Vagina (tissue), 2 donors: ENCODE data around the gene NCOA5.

ENCODE experiments used
- POLR2A ChIP-seq, 2 donors: fragments of 450-650 bp; IDR thresholded peaks; one replicate each; pipeline ENCODE4 v1.6.1; 2017; ENCODE audit warnings: antibody characterized with exemption in 2 of 2, mild to moderate bottlenecking in 2 of 2, moderate library complexity in 2 of 2
- POLR2AphosphoS5 ChIP-seq, 2 donors: sonication (generic); formaldehyde crosslinking; IDR thresholded peaks; one replicate each; pipeline ENCODE4 v1.9.0; 2017; ENCODE audit warnings: antibody characterized with exemption in 2 of 2, mild to moderate bottlenecking in 2 of 2, low read depth in 1 of 2; ENCODE audit not compliant: insufficient read depth in 1 of 2
- TF ChIP-seq, protein P1 (sequence below), 3 experiments: fragments of 450-650 bp in 2 of 3; fragments of 200-600 bp in 1 of 3; sonication (generic) in 1 of 3; IDR thresholded peaks; one replicate each; pipeline ENCODE4 v1.5.1; 2017 to 2019; ENCODE audit warnings: antibody characterized with exemption in 3 of 3, mild to moderate bottlenecking in 2 of 3, moderate library complexity in 2 of 3

DNA sequence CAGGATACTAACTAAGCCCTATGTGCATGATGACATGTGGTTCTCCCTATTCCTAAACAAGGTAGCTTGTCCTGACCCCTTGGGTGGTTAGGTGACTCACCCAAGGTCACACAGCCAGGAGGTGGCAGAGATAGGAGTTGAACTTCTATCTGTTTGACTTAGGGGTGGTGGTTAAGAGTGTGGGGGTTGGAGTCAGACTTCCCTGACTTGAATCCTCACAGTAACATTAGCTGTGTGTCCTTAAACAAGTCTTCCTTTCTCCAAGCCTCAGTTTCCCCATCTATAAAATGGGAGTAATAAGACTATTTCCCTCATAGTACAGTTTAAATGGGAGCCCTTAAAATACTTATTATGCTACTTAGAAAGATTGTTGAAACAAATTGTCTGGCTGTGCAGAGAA lies 38.9 kb downstream of the NCOA5 start:
- TF ChIP-seq POLR2A (IDR thresholded peaks at IDR 0.05) = no peak
- TF ChIP-seq, protein P1, sequence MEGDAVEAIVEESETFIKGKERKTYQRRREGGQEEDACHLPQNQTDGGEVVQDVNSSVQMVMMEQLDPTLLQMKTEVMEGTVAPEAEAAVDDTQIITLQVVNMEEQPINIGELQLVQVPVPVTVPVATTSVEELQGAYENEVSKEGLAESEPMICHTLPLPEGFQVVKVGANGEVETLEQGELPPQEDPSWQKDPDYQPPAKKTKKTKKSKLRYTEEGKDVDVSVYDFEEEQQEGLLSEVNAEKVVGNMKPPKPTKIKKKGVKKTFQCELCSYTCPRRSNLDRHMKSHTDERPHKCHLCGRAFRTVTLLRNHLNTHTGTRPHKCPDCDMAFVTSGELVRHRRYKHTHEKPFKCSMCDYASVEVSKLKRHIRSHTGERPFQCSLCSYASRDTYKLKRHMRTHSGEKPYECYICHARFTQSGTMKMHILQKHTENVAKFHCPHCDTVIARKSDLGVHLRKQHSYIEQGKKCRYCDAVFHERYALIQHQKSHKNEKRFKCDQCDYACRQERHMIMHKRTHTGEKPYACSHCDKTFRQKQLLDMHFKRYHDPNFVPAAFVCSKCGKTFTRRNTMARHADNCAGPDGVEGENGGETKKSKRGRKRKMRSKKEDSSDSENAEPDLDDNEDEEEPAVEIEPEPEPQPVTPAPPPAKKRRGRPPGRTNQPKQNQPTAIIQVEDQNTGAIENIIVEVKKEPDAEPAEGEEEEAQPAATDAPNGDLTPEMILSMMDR (IDR thresholded peaks at IDR 0.05) = no peak
- TF ChIP-seq POLR2AphosphoS5 (IDR thresholded peaks at IDR 0.05; ENCODE audit: insufficient read depth in 1 of 2, low read depth in 1 of 2) = no peak
